ENCODE data around the gene FBXO46.
"Not testable (repeated sequence)": the region's sequence is repeated elsewhere in the genome, so short reads cannot be mapped to it uniquely, and the experiment has no call there.

FBXO46 gene

GRCh38 chr19:45752639-45753038, 21.9 kb upstream of the FBXO46 start:
- no peak for ATAC-seq
- no peak for TF ChIP-seq ZFP3 (CRISPR knock-in tag; IDR thresholded peaks at IDR 0.05)
- TF ChIP-seq GLIS3 (CRISPR knock-in tag; IDR thresholded peaks at IDR 0.05) = no peak
- TF ChIP-seq OSR1 (CRISPR knock-in tag; IDR thresholded peaks at IDR 0.05) = no peak
- no peak for TF ChIP-seq ISL1 (CRISPR knock-in tag; IDR thresholded peaks at IDR 0.05)
- no peak for TF ChIP-seq CSRNP3 (CRISPR knock-in tag; IDR thresholded peaks at IDR 0.05)
- TF ChIP-seq ESRRG (CRISPR knock-in tag; IDR thresholded peaks at IDR 0.05) = no peak
- no peak for TF ChIP-seq POU6F1 (CRISPR knock-in tag; IDR thresholded peaks at IDR 0.05; ENCODE audit: borderline replicate concordance, low read depth)
- no peak for TF ChIP-seq SNAI2 (CRISPR knock-in tag; IDR thresholded peaks at IDR 0.05)
- no peak for TF ChIP-seq ZNF8 (CRISPR knock-in tag; IDR thresholded peaks at IDR 0.05)
- no peak for TF ChIP-seq TSHZ2 (CRISPR knock-in tag; IDR thresholded peaks at IDR 0.05)
- TF ChIP-seq PATZ1 (CRISPR knock-in tag; IDR thresholded peaks at IDR 0.05; ENCODE audit: borderline replicate concordance) = no peak
- TF ChIP-seq BACH2 (CRISPR knock-in tag; IDR thresholded peaks at IDR 0.05; ENCODE audit: borderline replicate concordance) = no peak
- TF ChIP-seq RARB (CRISPR knock-in tag; IDR thresholded peaks at IDR 0.05) = no peak
- TF ChIP-seq CREB5 (CRISPR knock-in tag; IDR thresholded peaks at IDR 0.05; ENCODE audit: low read depth) = no peak

GRCh38 chr19:45751483-45751882, 20.8 kb upstream of the FBXO46 start:
- ATAC-seq = not testable (repeated sequence)

GRCh38 chr19:45747513-45747912, 16.8 kb upstream of the FBXO46 start:
- no peak for ATAC-seq
- TF ChIP-seq ZFP3 (CRISPR knock-in tag; IDR thresholded peaks at IDR 0.05) = no peak
- TF ChIP-seq TOX (CRISPR knock-in tag; IDR thresholded peaks at IDR 0.05; ENCODE audit: borderline replicate concordance) = no peak
- TF ChIP-seq RARB (CRISPR knock-in tag; IDR thresholded peaks at IDR 0.05) = no peak
- TF ChIP-seq ISL1 (CRISPR knock-in tag; IDR thresholded peaks at IDR 0.05) = no peak
- no peak for TF ChIP-seq OSR1 (CRISPR knock-in tag; IDR thresholded peaks at IDR 0.05)
- TF ChIP-seq GLIS3 (CRISPR knock-in tag; IDR thresholded peaks at IDR 0.05) = no peak
- TF ChIP-seq CREB5 (CRISPR knock-in tag; IDR thresholded peaks at IDR 0.05; ENCODE audit: low read depth) = no peak
- TF ChIP-seq TSHZ2 (CRISPR knock-in tag; IDR thresholded peaks at IDR 0.05) = no peak
- no peak for TF ChIP-seq BACH2 (CRISPR knock-in tag; IDR thresholded peaks at IDR 0.05; ENCODE audit: borderline replicate concordance)
- no peak for TF ChIP-seq ZNF565 (CRISPR knock-in tag; conservative IDR thresholded peaks at IDR 0.05; ENCODE audit: low read depth)
- TF ChIP-seq ZNF70 (CRISPR knock-in tag; IDR thresholded peaks at IDR 0.05) = no peak
- TF ChIP-seq PATZ1 (CRISPR knock-in tag; IDR thresholded peaks at IDR 0.05; ENCODE audit: borderline replicate concordance) = no peak
- no peak for TF ChIP-seq ZNF8 (CRISPR knock-in tag; IDR thresholded peaks at IDR 0.05)
- no peak for TF ChIP-seq PPARA (CRISPR knock-in tag; IDR thresholded peaks at IDR 0.05; ENCODE audit: borderline replicate concordance)
- TF ChIP-seq CSRNP3 (CRISPR knock-in tag; IDR thresholded peaks at IDR 0.05) = no peak

Measured in SK-N-SH treated with all-trans-retinoic acid at 6 μM for 48 hours (cell line).